Fibroblast of lung (primary cell): ENCODE data around the gene TTC23. TPM values are rescaled to one million over a fixed set of nuclear protein-coding genes. Genes with fewer than 3 reads are reported as not detected.

Experiments
- DNase-seq, 2 donors: peaks; one replicate each; pipeline versions ENCODE4 v3.0.0 to v3.0.0-alpha.2; 2010; ENCODE audit warnings: low read depth in 2 of 2
- H2AFZ ChIP-seq: 2 replicates; pipeline ENCODE4 v1.5.1; 2012; ENCODE audit warnings: low read length, control low read depth, inconsistent platforms
- H3K27ac ChIP-seq: 2 replicates; pipeline ENCODE4 v1.5.1; 2011; ENCODE audit warnings: low read length, control low read depth; ENCODE audit not compliant: insufficient read depth
- H3K27me3 ChIP-seq: 2 replicates; pipeline ENCODE4 v1.5.1; 2011; ENCODE audit warnings: mild to moderate bottlenecking, low read length; ENCODE audit not compliant: control insufficient read depth, insufficient read depth
- H3K36me3 ChIP-seq: 2 replicates; pipeline ENCODE4 v1.5.1; 2011; ENCODE audit warnings: low read length; ENCODE audit not compliant: control insufficient read depth, insufficient read depth
- H3K4me1 ChIP-seq: 2 replicates; pipeline ENCODE4 v1.5.1; 2011; ENCODE audit warnings: low read length; ENCODE audit not compliant: control insufficient read depth, insufficient read depth; ENCODE audit errors: extremely low read depth
- H3K4me2 ChIP-seq: 2 replicates; pipeline ENCODE4 v1.5.1; 2011; ENCODE audit warnings: low read length, control low read depth; ENCODE audit not compliant: insufficient read depth; ENCODE audit errors: extremely low read depth
- H3K4me3 ChIP-seq, 4 experiments: fragments of 200-600 bp in 1 of 4; sonication (generic) in 1 of 4; replicated peaks in 1 of 4; 2 replicates each; pipeline ENCODE4 v1.5.1; 2011 to 2016; ENCODE audit warnings: low read length in 4 of 4, low read depth in 3 of 4, mild to moderate bottlenecking in 3 of 4, control low read depth in 2 of 4, inconsistent platforms in 1 of 4, mixed read lengths in 1 of 4; ENCODE audit not compliant: insufficient read depth in 1 of 4; ENCODE audit errors: control extremely low read depth in 1 of 4
- H3K79me2 ChIP-seq: 2 replicates; pipeline ENCODE4 v1.5.1; 2012; ENCODE audit warnings: mild to moderate bottlenecking, low read length, inconsistent platforms; ENCODE audit not compliant: control insufficient read depth, insufficient read depth
- H3K9ac ChIP-seq: 2 replicates; pipeline ENCODE4 v1.5.1; 2011; ENCODE audit warnings: mild to moderate bottlenecking, low read length, control low read depth; ENCODE audit not compliant: insufficient read depth
- H3K9me3 ChIP-seq: 2 replicates; pipeline ENCODE4 v1.5.1; 2012; ENCODE audit warnings: low read depth, low read length; ENCODE audit not compliant: control insufficient read depth, insufficient read depth
- H4K20me1 ChIP-seq: 2 replicates; pipeline ENCODE4 v1.5.1; 2011; ENCODE audit warnings: low read length; ENCODE audit not compliant: control insufficient read depth, insufficient read depth; ENCODE audit errors: extremely low read depth
- EZH2 ChIP-seq: IDR thresholded peaks from 2 replicates; pipeline ENCODE4 v1.5.1; 2012; ENCODE audit warnings: low read length, control low read depth, mild to moderate bottlenecking; ENCODE audit errors: missing control alignments
- polyA plus RNA-seq, 2 donors: library from polyadenylated mRNA; depleted of rRNA in 1 of 2; stranded (reverse) in 1 of 2; unstranded in 1 of 2; fragments of >200 nt; gene quantifications; 2 replicates each; pipeline ENCODE4 v1.2.1, GENCODE V29; 2011 to 2012; ENCODE audit warnings: missing spikeins in 1 of 2
- total RNA-seq: library from RNA; depleted of rRNA; stranded (reverse); fragments of >200 nt; gene quantifications from 2 replicates; pipeline ENCODE4 v1.2.1, GENCODE V29; 2014
- TF ChIP-seq, protein P1 (sequence below), 2 donors: IDR thresholded peaks in 1 of 2; conservative IDR thresholded peaks in 1 of 2; 1 replicate in 1 of 2; 2 replicates in 1 of 2; pipeline ENCODE4 v1.5.1; 2011 to 2012; ENCODE audit warnings: low read length in 2 of 2, control low read depth in 1 of 2, inconsistent platforms in 1 of 2, low read depth in 1 of 2, mild to moderate bottlenecking in 1 of 2

The TTC23 gene
- total and polyA plus RNA-seq, 2 donors (not counting 1 experiment from before 2014, with no cell fraction given) = 3.5 to 30.4 TPM

DNA sequence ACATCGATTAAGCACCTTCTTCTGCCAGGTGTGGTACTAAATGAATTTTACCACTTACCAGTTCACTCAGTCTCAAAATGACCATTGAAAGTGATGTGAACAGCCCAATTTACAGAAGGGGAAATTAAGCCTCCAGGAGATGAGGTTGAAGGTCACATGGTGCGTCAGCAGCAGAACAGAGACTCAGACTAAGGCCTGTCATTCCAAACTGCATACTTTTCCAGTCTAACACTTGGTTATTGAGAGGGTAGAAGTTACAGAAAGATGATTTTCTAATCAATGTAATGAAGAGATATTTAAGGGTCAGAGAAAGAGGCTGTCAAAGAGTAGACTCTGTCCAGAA, 68.4 kb downstream of the TTC23 start:
- Histone ChIP-seq H3K9me3 (no peaks in the 10 kb centered on the region), H3K36me3 (peaks cover 1% of the 10 kb centered on the region), H3K4me3 (no peak overlapping the region), H3K27me3 (no peaks in the 10 kb centered on the region), H3K9ac (no peak overlapping the region), H3K4me2 (no peak overlapping the region), H2AFZ (no peak overlapping the region), H3K4me1 (no peaks in the 10 kb centered on the region), H4K20me1 (no peaks in the 10 kb centered on the region), H3K79me2 (no peaks in the 10 kb centered on the region), H3K27ac (no peak overlapping the region)
- TF ChIP-seq, protein P1, sequence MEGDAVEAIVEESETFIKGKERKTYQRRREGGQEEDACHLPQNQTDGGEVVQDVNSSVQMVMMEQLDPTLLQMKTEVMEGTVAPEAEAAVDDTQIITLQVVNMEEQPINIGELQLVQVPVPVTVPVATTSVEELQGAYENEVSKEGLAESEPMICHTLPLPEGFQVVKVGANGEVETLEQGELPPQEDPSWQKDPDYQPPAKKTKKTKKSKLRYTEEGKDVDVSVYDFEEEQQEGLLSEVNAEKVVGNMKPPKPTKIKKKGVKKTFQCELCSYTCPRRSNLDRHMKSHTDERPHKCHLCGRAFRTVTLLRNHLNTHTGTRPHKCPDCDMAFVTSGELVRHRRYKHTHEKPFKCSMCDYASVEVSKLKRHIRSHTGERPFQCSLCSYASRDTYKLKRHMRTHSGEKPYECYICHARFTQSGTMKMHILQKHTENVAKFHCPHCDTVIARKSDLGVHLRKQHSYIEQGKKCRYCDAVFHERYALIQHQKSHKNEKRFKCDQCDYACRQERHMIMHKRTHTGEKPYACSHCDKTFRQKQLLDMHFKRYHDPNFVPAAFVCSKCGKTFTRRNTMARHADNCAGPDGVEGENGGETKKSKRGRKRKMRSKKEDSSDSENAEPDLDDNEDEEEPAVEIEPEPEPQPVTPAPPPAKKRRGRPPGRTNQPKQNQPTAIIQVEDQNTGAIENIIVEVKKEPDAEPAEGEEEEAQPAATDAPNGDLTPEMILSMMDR (conservative IDR thresholded peaks at IDR 0.05 in 1 of 2, IDR thresholded peaks at IDR 0.05 in 1 of 2; ENCODE audit: low read depth in 1 of 2, low read length in 2 of 2) = no peak
- TF ChIP-seq EZH2 = no peak
- DNase-seq = no peak

DNA sequence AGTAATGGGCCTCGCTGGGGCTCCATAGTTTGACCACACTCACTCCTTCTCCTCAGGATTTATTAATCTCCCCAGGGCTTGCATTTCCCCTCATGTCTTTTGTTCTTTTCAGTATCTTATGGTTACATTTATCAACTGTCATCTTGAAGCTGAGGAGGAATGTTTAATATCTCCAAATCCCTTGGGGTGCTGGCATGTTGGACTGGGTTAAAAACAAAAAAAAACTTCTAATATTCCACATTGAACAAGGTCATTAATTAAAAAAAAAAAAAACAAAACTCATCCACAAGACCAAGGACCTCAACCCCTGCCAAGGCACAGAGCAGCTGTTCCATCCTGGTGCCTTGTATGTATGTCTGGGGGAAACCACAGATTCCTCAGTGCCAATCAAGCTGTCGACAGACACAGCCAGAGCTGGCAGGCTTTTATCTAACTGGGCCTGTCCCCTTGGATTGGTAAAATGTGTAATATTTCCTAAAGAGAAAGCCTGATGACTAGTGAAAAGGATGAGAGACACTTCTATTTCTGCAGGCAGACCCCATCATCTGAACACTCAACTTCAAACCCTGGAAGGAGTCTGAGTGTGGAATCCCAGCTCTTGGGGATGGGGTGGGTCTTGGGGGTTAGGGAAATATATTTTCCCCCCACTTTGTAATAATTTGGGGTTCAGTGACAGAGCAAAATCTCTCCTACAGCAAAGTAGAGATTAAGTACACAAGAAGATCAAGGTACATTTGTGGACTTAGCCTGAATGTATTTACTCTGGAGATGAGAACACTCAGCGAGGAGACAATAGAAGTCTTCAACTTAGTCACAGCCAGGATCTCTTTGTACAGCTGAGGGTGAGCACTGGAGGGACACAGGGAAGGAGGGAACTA, 69.1 kb downstream of the TTC23 start:
- H3K36me3 ChIP-seq = peaks cover 1% of the 10 kb centered on the region
- no peaks in the 10 kb centered on the region for H3K4me1 ChIP-seq
- no peak overlapping the region for H3K4me3 ChIP-seq
- no peak overlapping the region for H3K27ac ChIP-seq
- H3K9ac ChIP-seq = no peak overlapping the region
- H3K27me3 ChIP-seq = no peaks in the 10 kb centered on the region
- no peak overlapping the region for H2AFZ ChIP-seq
- no peaks in the 10 kb centered on the region for H3K79me2 ChIP-seq
- H4K20me1 ChIP-seq = no peaks in the 10 kb centered on the region
- TF ChIP-seq EZH2 = no peak
- TF ChIP-seq, protein P1 (conservative IDR thresholded peaks at IDR 0.05 in 1 of 2, IDR thresholded peaks at IDR 0.05 in 1 of 2; ENCODE audit: low read depth in 1 of 2, low read length in 2 of 2) = no peak
- peak in 1 of 2 donors; percentile 29 for DNase-seq
- no peak overlapping the region for H3K4me2 ChIP-seq
- no peaks in the 10 kb centered on the region for H3K9me3 ChIP-seq

DNA sequence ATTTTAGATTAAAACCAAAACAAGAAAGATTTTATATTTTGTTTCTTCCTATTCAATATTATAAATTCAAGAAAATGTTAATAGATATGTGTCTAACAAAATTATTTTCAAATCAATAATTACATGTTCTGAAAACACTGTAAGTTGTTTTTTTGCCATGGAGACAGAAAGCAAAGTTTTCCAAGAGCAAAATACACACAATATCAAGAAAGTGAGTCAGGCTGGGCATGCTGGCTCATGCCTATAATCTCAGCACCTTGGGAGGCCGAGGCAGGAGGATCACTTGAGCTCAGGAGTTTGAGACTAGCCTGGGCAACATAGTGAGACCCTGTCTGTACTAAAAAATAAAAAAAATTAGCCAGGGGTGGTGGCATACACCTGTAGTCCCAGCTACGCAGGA, 71.7 kb downstream of the TTC23 start:
- peaks cover 1% of the 10 kb centered on the region for H3K36me3 ChIP-seq
- H3K4me3 ChIP-seq = no peak overlapping the region
- H3K9ac ChIP-seq = no peak overlapping the region
- no peak for DNase-seq
- no peaks in the 10 kb centered on the region for H3K4me1 ChIP-seq
- no peak overlapping the region for H2AFZ ChIP-seq
- no peak overlapping the region for H3K27ac ChIP-seq
- no peaks in the 10 kb centered on the region for H3K79me2 ChIP-seq
- no peaks in the 10 kb centered on the region for H3K9me3 ChIP-seq
- TF ChIP-seq, protein P1 (conservative IDR thresholded peaks at IDR 0.05 in 1 of 2, IDR thresholded peaks at IDR 0.05 in 1 of 2; ENCODE audit: low read depth in 1 of 2, low read length in 2 of 2) = no peak
- no peak for TF ChIP-seq EZH2
- no peaks in the 10 kb centered on the region for H3K27me3 ChIP-seq
- no peaks in the 10 kb centered on the region for H4K20me1 ChIP-seq
- no peak overlapping the region for H3K4me2 ChIP-seq
